GM18858 (cell line): ENCODE results near the gene KCNT1.
"Not testable (repeated sequence)": the region's sequence is repeated elsewhere in the genome, so short reads cannot be mapped to it uniquely, and the experiment has no call there.

Source experiments
- ATAC-seq: cut with Tn5 transposase; IDR thresholded peaks from one replicate; pipeline ENCODE4 v1.9.1; 2021; ENCODE audit not compliant: unreplicated experiment

The KCNT1 gene

GRCh38 chr9:135672786-135673185, 29.2 kb upstream of the KCNT1 start:
- ATAC-seq = not testable (repeated sequence)

GRCh38 chr9:135673941-135674340, 28.0 kb upstream of the KCNT1 start:
- ATAC-seq = no peak

GRCh38 chr9:135674977-135675376, 27.0 kb upstream of the KCNT1 start:
- no peak for ATAC-seq

GRCh38 chr9:135676891-135677290, 25.1 kb upstream of the KCNT1 start:
- ATAC-seq = no peak

GRCh38 chr9:135677641-135678168, 24.3 kb upstream of the KCNT1 start:
- no peak for ATAC-seq

- no peak for ATAC-seq
Observed at GRCh38 chr9:135678236-135679017, 23.6 kb upstream of the KCNT1 start.

GRCh38 chr9:135680056-135680455, 21.9 kb upstream of the KCNT1 start:
- ATAC-seq = no peak

GRCh38 chr9:135681161-135681560, 20.8 kb upstream of the KCNT1 start:
- no peak for ATAC-seq

- no peak for ATAC-seq
Observed at GRCh38 chr9:135683401-135684034, 18.5 kb upstream of the KCNT1 start.

- ATAC-seq = no peak
Observed at GRCh38 chr9:135684691-135685090, 17.3 kb upstream of the KCNT1 start.

GRCh38 chr9:135687216-135687615, 14.8 kb upstream of the KCNT1 start:
- ATAC-seq = no peak

- ATAC-seq = no peak
Observed at GRCh38 chr9:135689011-135689410, 13.0 kb upstream of the KCNT1 start.

GRCh38 chr9:135690836-135691570, 11.0 kb upstream of the KCNT1 start:
- no peak for ATAC-seq

- no peak for ATAC-seq
Observed at GRCh38 chr9:135692410-135692809, 9.6 kb upstream of the KCNT1 start.

- no peak for ATAC-seq
Observed at GRCh38 chr9:135693265-135693664, 8.7 kb upstream of the KCNT1 start.

- no peak for ATAC-seq
Observed at GRCh38 chr9:135693771-135694170, 8.2 kb upstream of the KCNT1 start.

GRCh38 chr9:135694414-135694813, 7.6 kb upstream of the KCNT1 start:
- ATAC-seq = no peak

- ATAC-seq = no peak
Observed at GRCh38 chr9:135695036-135695435, 6.9 kb upstream of the KCNT1 start.

- ATAC-seq = no peak
Observed at GRCh38 chr9:135695642-135696041, 6.3 kb upstream of the KCNT1 start.

- no peak for ATAC-seq
Observed at GRCh38 chr9:135696446-135696845, 5.5 kb upstream of the KCNT1 start.

GRCh38 chr9:135697226-135697625, 4.8 kb upstream of the KCNT1 start:
- no peak for ATAC-seq

GRCh38 chr9:135698236-135698635, 3.7 kb upstream of the KCNT1 start:
- ATAC-seq = no peak
